ENCODE results near the gene ANAPC16.
"Not testable (repeated sequence)": the region's sequence is repeated elsewhere in the genome, so short reads cannot be mapped to it uniquely, and the experiment has no call there.

The ANAPC16 gene

GRCh38 chr10:72215611-72216549 lies at the start of gene ANAPC16, which contains the start of gene ASCC1:
TSS of gene ANAPC16 (plus strand) at chr10:72216012. CDS start at chr10:72223915, 7,903 bp downstream.
TSS of gene ASCC1 (minus strand) at chr10:72216276. CDS start at chr10:72213298, 2,978 bp downstream.
- DNase-seq, result peak; percentile 97

- DNase-seq, result no peak
Measured at GRCh38 chr10:72167118-72167517, 48.7 kb upstream of the ANAPC16 start.

GRCh38 chr10:72170263-72170662 lies 45.5 kb upstream of the ANAPC16 start:
- no peak for DNase-seq

- no peak for DNase-seq
Measured at GRCh38 chr10:72170733-72171132, 45.1 kb upstream of the ANAPC16 start.

GRCh38 chr10:72171175-72171630 lies 44.6 kb upstream of the ANAPC16 start:
- DNase-seq, result no peak

GRCh38 chr10:72173262-72173618 lies 42.6 kb upstream of the ANAPC16 start:
- no peak for DNase-seq

- no peak for DNase-seq
Measured at GRCh38 chr10:72173619-72174296, 42.1 kb upstream of the ANAPC16 start.

GRCh38 chr10:72174297-72174662 lies 41.5 kb upstream of the ANAPC16 start:
- no peak for DNase-seq

GRCh38 chr10:72175149-72175548 lies 40.7 kb upstream of the ANAPC16 start:
- DNase-seq, result no peak

GRCh38 chr10:72176701-72177100 lies 39.1 kb upstream of the ANAPC16 start:
- DNase-seq, result no peak

GRCh38 chr10:72177454-72177853 lies 38.4 kb upstream of the ANAPC16 start:
- no peak for DNase-seq

GRCh38 chr10:72184156-72184555 lies 31.7 kb upstream of the ANAPC16 start:
- no peak for DNase-seq

- no peak for DNase-seq
Measured at GRCh38 chr10:72186258-72186981, 29.4 kb upstream of the ANAPC16 start.

- DNase-seq, result no peak
Measured at GRCh38 chr10:72186982-72187330, 28.9 kb upstream of the ANAPC16 start.

- no peak for DNase-seq
Measured at GRCh38 chr10:72194949-72195348, 20.9 kb upstream of the ANAPC16 start.

- DNase-seq, result no peak
Measured at GRCh38 chr10:72200883-72201282, 14.9 kb upstream of the ANAPC16 start.

- no peak for DNase-seq
Measured at GRCh38 chr10:72201293-72201692, 14.5 kb upstream of the ANAPC16 start.

- no peak for DNase-seq
Measured at GRCh38 chr10:72204296-72204695, 11.5 kb upstream of the ANAPC16 start.

- no peak for DNase-seq
Measured at GRCh38 chr10:72204724-72205123, 11.1 kb upstream of the ANAPC16 start.

- DNase-seq, result no peak
Measured at GRCh38 chr10:72206511-72207229, 9.1 kb upstream of the ANAPC16 start.

GRCh38 chr10:72208526-72208925 lies 7.3 kb upstream of the ANAPC16 start:
- DNase-seq, result not testable (repeated sequence)

- DNase-seq, result not testable (repeated sequence)
Measured at GRCh38 chr10:72211381-72211780, 4.4 kb upstream of the ANAPC16 start.

- not testable (repeated sequence) for DNase-seq
Measured at GRCh38 chr10:72211832-72212231, 4.0 kb upstream of the ANAPC16 start.

All from right forelimb (tissue), 1 donor.